Measurements from ENCODE around the gene SLC24A5. TPM values are rescaled to one million over a fixed set of nuclear protein-coding genes. Genes with fewer than 3 reads are reported as not detected.

The SLC24A5 gene
- total and polyA plus RNA-seq, 2 of the 4 experiments (the other 2 are of a cell fraction) = not detected

GRCh38 chr15:48109856-48110531, 10.8 kb upstream of the SLC24A5 start:
- no peak overlapping the region for H3K27ac ChIP-seq (ENCODE audit: insufficient read depth, low read length)
- DNase-seq (no peak), ATAC-seq (ENCODE audit: low read depth) (no peak)
- no peak overlapping the region for H3K14ac ChIP-seq (replicated peaks; ENCODE audit: low read depth, low read length)
- no peak overlapping the region for H3K56ac ChIP-seq (ENCODE audit: extremely low read depth, insufficient read depth, low read length)
- no peak overlapping the region for H2BK15ac ChIP-seq (ENCODE audit: low read depth, low read length)
- H2AK9ac ChIP-seq (replicated peaks; ENCODE audit: low read depth, low read length, poor library complexity) = no peak overlapping the region
- in situ Hi-C loops (cut with MboI; ENCODE audit: low sequenced_read_pairs) (no loop called here), intact Hi-C loops (cut with micrococcal nuclease) (no loop called here), dilution Hi-C loops (cut with HindIII; ENCODE audit: low sequenced_read_pairs, unreplicated experiment) (no loop called here)
- H3K9ac ChIP-seq (ENCODE audit: low read depth, low read length) = no peak overlapping the region
- no peaks in the 10 kb centered on the region for H3K79me1 ChIP-seq (ENCODE audit: low read depth in 1 of 2, low read length in 2 of 2)
- no peak overlapping the region for H2BK120ac ChIP-seq (ENCODE audit: low read depth, low read length)
- WGBS, 2 experiments (ENCODE audit: extremely low coverage in 2 of 2, insufficient read length in 1 of 2) = no CpG with 5 or more reads among the region's 5 CpGs
- H3K4me1 ChIP-seq (ENCODE audit: control insufficient read depth, insufficient read depth, low read length) = no peaks in the 10 kb centered on the region
- no peak overlapping the region for H4K91ac ChIP-seq (ENCODE audit: insufficient read depth, low read depth, low read length)
- H2AK5ac ChIP-seq (ENCODE audit: low read depth, low read length) = no peak overlapping the region
- H2BK20ac ChIP-seq (ENCODE audit: low read depth, low read length) = no peak overlapping the region
- H4K5ac ChIP-seq (ENCODE audit: low read depth, low read length) = no peak overlapping the region
- no peak overlapping the region for H3K23ac ChIP-seq (ENCODE audit: low read depth, low read length)
- no peak overlapping the region for H3K4me2 ChIP-seq (ENCODE audit: low read depth, low read length)
- TF ChIP-seq CHD1 (IDR thresholded peaks at IDR 0.05; ENCODE audit: low read depth, low read length) (no peak), BHLHE40 (IDR thresholded peaks at IDR 0.05; ENCODE audit: low read depth, low read length) (no peak), MAFK (IDR thresholded peaks at IDR 0.05; ENCODE audit: low read depth, low read length) (no peak), MXI1 (IDR thresholded peaks at IDR 0.05; ENCODE audit: borderline replicate concordance, low read depth, low read length) (no peak), CEBPB (IDR thresholded peaks at IDR 0.05; ENCODE audit: low read depth, low read length) (no peak), CTCF (conservative IDR thresholded peaks at IDR 0.05; ENCODE audit: low read depth, low read length) (no peak), ELK1 (IDR thresholded peaks at IDR 0.05; ENCODE audit: borderline replicate concordance, low read depth, low read length) (no peak), MAZ (IDR thresholded peaks at IDR 0.05; ENCODE audit: borderline replicate concordance, low read depth, low read length) (no peak), FOS (IDR thresholded peaks at IDR 0.05; ENCODE audit: low read depth, low read length) (no peak), RAD21 (IDR thresholded peaks at IDR 0.05; ENCODE audit: low read length) (no peak), NFE2L2 (IDR thresholded peaks at IDR 0.05; ENCODE audit: low read depth, low read length) (no peak), RCOR1 (IDR thresholded peaks at IDR 0.05; ENCODE audit: insufficient replicate concordance, low read length) (no peak), SMC3 (IDR thresholded peaks at IDR 0.05; ENCODE audit: low read depth, low read length) (no peak), RFX5 (IDR thresholded peaks at IDR 0.05; ENCODE audit: low read depth, low read length) (no peak), USF2 (IDR thresholded peaks at IDR 0.05; ENCODE audit: low read depth, low read length) (no peak), POLR2A (IDR thresholded peaks at IDR 0.05; ENCODE audit: low read depth, low read length) (no peak)
- H4K8ac ChIP-seq (ENCODE audit: low read depth in 2 of 2, low read length in 2 of 2) = no peak overlapping the region
- no TSS peak for BruUV-seq (replicated peaks)
- H4K20me1 ChIP-seq (ENCODE audit: insufficient read depth, low read length) = no peaks in the 10 kb centered on the region
- H2BK5ac ChIP-seq (ENCODE audit: low read depth, low read length, poor library complexity, severe bottlenecking) = no peak overlapping the region
- no peak overlapping the region for H3K4ac ChIP-seq (ENCODE audit: low read depth, low read length)
- no peak overlapping the region for H2AFZ ChIP-seq (replicated peaks; ENCODE audit: low read length, poor library complexity)
- H3K9me1 ChIP-seq (ENCODE audit: insufficient read depth, low read length) = no peaks in the 10 kb centered on the region
- ChIA-PET POLR2A (ENCODE audit: unreplicated experiment) (no interaction called here), CTCF (no interaction called here)
- H3K36me3 ChIP-seq (ENCODE audit: control insufficient read depth, insufficient read depth, low read length) = no peaks in the 10 kb centered on the region
- H3K9me3 ChIP-seq (ENCODE audit: control insufficient read depth, insufficient read depth, low read length) = no peaks in the 10 kb centered on the region
- H3K18ac ChIP-seq (ENCODE audit: low read depth, low read length) = no peak overlapping the region
- no peak overlapping the region for H3K4me3 ChIP-seq (ENCODE audit: insufficient read depth, low read depth, low read length)
- peaks cover 29% of the 10 kb centered on the region for H3K27me3 ChIP-seq (ENCODE audit: control insufficient read depth, insufficient read depth, low read length)
